Peyer's patch (tissue), 4 donors: ENCODE data around the gene TST. TPM values are rescaled to one million over a fixed set of nuclear protein-coding genes. Genes with fewer than 3 reads are reported as not detected.
A peak's percentile ranks its signal among the peaks of the same experiment; 100 is the strongest.

Experiments used
- DNase-seq, 3 donors: peaks; one replicate each; pipeline ENCODE4 v3.0.0-alpha.2; 2017 to 2019
- H3K27ac ChIP-seq, 4 donors: fragments of 200-600 bp; sonication (generic); one replicate each; pipeline ENCODE4 v1.5.1; 2016 to 2019
- H3K27me3 ChIP-seq, 2 donors: fragments of 200-600 bp; sonication (generic); one replicate each; pipeline ENCODE4 v1.5.1; 2019
- H3K36me3 ChIP-seq, 3 donors: fragments of 200-600 bp; sonication (generic); one replicate each; pipeline ENCODE4 v1.5.1; 2016 to 2019
- H3K4me1 ChIP-seq, 4 donors: fragments of 200-600 bp; sonication (generic); one replicate each; pipeline ENCODE4 v1.5.1; 2016 to 2019
- H3K4me3 ChIP-seq, 4 donors: fragments of 200-600 bp; sonication (generic); 1 replicate in 3 of 4; 2 replicates in 1 of 4; pipeline ENCODE4 v1.5.1; 2016 to 2019; ENCODE audit warnings: mild to moderate bottlenecking in 1 of 4
- H3K9me3 ChIP-seq, 4 donors: fragments of 200-600 bp; sonication (generic); one replicate each; pipeline ENCODE4 v1.5.1; 2016 to 2019; ENCODE audit warnings: mild to moderate bottlenecking in 1 of 4
- POLR2A ChIP-seq, 2 donors: fragments of 450-650 bp; IDR thresholded peaks; one replicate each; pipeline ENCODE4 v1.5.1; 2017; ENCODE audit warnings: antibody characterized with exemption in 2 of 2, mild to moderate bottlenecking in 2 of 2, moderate library complexity in 2 of 2
- total RNA-seq, 4 donors: library from RNA; depleted of rRNA; stranded (reverse); fragments of >200 nt; gene quantifications; one replicate each; pipeline ENCODE4 v1.1.0, GENCODE V29; 2016
- TF ChIP-seq, protein P1 (sequence below), 6 experiments: fragments of 450-650 bp in 4 of 6; fragments of 200-600 bp in 2 of 6; sonication (generic) in 1 of 6; IDR thresholded peaks; one replicate each; pipeline ENCODE4 v1.5.1; 2017 to 2019; ENCODE audit warnings: antibody characterized with exemption in 6 of 6, mild to moderate bottlenecking in 3 of 6, moderate library complexity in 1 of 6

Gene TST
- total RNA-seq, 4 donors from 2014 or later, result 93.3 to 485 (median 249) TPM

DNA sequence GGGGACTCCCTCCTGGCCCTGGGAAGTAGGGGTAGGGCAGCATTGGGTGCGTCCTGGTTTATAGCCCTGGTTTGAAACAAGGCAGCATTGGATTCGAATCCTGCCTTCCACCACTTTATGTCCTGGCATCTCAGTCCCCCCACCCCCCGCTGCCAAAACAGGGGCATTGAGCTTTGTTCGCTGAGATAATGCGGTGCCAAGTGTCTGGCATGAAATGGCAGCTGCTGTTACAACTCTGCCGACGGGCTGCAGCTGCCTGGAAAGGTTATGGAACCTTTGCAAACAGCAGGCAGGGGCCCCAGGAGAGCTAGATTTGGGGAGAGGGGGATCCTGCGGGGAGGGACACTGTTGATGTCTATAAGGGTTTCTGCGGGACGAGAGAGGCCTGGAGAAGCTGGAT lies 1.9 kb downstream of the TST start:
- peak in 1 of 3 donors; percentile 59 for DNase-seq
- TF ChIP-seq, protein P1, sequence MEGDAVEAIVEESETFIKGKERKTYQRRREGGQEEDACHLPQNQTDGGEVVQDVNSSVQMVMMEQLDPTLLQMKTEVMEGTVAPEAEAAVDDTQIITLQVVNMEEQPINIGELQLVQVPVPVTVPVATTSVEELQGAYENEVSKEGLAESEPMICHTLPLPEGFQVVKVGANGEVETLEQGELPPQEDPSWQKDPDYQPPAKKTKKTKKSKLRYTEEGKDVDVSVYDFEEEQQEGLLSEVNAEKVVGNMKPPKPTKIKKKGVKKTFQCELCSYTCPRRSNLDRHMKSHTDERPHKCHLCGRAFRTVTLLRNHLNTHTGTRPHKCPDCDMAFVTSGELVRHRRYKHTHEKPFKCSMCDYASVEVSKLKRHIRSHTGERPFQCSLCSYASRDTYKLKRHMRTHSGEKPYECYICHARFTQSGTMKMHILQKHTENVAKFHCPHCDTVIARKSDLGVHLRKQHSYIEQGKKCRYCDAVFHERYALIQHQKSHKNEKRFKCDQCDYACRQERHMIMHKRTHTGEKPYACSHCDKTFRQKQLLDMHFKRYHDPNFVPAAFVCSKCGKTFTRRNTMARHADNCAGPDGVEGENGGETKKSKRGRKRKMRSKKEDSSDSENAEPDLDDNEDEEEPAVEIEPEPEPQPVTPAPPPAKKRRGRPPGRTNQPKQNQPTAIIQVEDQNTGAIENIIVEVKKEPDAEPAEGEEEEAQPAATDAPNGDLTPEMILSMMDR (IDR thresholded peaks at IDR 0.05), result no peak
- TF ChIP-seq POLR2A (IDR thresholded peaks at IDR 0.05), result no peak
- Histone ChIP-seq H3K9me3 (no peaks in the 10 kb centered on the region), H3K4me3 (peak overlapping the region in 2 of 4 donors; percentile 69 to 98), H3K27me3 (no peaks in the 10 kb centered on the region), H3K27ac (peak overlapping the region in 3 of 4 donors; percentile 94 to 99 (median 95)), H3K36me3 (no peaks in the 10 kb centered on the region), H3K4me1 (peaks cover 3 to 64% (median 12%) of the 10 kb centered on the region in 4 donors)

GRCh38 chr22:37016134-37016910 lies 2.9 kb downstream of the TST start:
- H3K4me3 ChIP-seq, result peak overlapping the region in 2 of 4 donors; percentile 69 to 98
- no peaks in the 10 kb centered on the region for H3K27me3 ChIP-seq
- peak in 2 of 3 donors; percentile 82 to 89 for DNase-seq
- no peaks in the 10 kb centered on the region for H3K36me3 ChIP-seq
- peaks cover 3 to 59% (median 11%) of the 10 kb centered on the region in 4 donors for H3K4me1 ChIP-seq
- H3K27ac ChIP-seq, result peak overlapping the region in 3 of 4 donors; percentile 94 to 99 (median 95)
- H3K9me3 ChIP-seq, result no peaks in the 10 kb centered on the region
- TF ChIP-seq, protein P1 (IDR thresholded peaks at IDR 0.05), result no peak
- peak in 1 of 2 donors; percentile 73 for TF ChIP-seq POLR2A (IDR thresholded peaks at IDR 0.05)

- DNase-seq, result peak in 1 of 3 donors; percentile 61
- peaks cover 3 to 51% (median 9%) of the 10 kb centered on the region in 4 donors for H3K4me1 ChIP-seq
- H3K27ac ChIP-seq, result peak overlapping the region in 3 of 4 donors; percentile 94 to 99 (median 95)
- peak overlapping the region in 1 of 4 donors; percentile 30 for H3K4me3 ChIP-seq
- H3K9me3 ChIP-seq, result no peaks in the 10 kb centered on the region
- no peaks in the 10 kb centered on the region for H3K27me3 ChIP-seq
- TF ChIP-seq, protein P1 (IDR thresholded peaks at IDR 0.05), result peak in 3 of 6 experiments; percentile 23 to 31 (median 27)
- TF ChIP-seq POLR2A (IDR thresholded peaks at IDR 0.05), result no peak
- H3K36me3 ChIP-seq, result no peaks in the 10 kb centered on the region
These were observed 3.7 kb downstream of the TST start for GRCh38 chr22:37015587-37015878.

DNA sequence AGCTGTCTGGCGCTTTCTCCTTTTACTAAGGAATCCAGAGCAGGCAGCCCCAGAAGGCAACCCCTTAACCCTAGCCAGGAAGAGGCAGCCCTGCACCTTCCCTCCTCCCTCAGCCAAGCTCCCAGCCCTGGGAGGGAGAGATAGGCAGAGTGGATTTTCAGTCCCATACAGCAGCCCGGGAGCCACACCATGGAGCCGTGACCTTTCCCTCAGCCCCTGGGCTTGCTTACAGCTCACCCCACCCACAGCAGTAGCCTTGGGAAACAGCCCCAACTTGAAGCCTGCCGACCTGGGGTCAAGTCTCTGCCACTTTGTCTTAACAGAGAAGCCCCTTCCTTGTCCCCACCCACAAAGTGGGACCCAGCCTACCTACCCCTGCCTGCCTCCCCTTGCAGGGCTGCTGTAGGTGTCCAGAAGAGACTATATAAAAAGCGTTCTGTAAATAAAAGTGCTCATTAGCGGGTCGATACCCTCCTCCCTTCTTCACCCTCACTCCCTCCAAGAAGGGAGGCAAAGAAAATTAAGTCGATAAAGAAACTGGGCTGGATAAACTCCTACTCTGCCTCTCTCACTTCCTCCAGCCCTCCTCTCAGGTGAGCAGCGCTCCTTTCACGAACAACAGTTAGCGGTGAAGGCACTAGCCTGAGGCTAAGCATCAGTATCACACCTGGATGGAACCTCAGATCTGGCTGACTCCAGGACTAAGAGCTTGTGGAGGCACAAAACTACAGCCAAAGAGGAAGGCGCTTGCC lies 4.2 kb downstream of the TST start:
- DNase-seq, result peak in 1 of 3 donors; percentile 47
- peak overlapping the region in 1 of 4 donors; percentile 30 for H3K4me3 ChIP-seq
- H3K27ac ChIP-seq, result peak overlapping the region in 3 of 4 donors; percentile 94 to 99 (median 95)
- H3K4me1 ChIP-seq, result peaks cover 3 to 48% (median 9%) of the 10 kb centered on the region in 4 donors
- H3K9me3 ChIP-seq, result no peaks in the 10 kb centered on the region
- TF ChIP-seq, protein P1 (IDR thresholded peaks at IDR 0.05), result no peak
- no peak for TF ChIP-seq POLR2A (IDR thresholded peaks at IDR 0.05)
- H3K36me3 ChIP-seq, result no peaks in the 10 kb centered on the region
- H3K27me3 ChIP-seq, result no peaks in the 10 kb centered on the region

DNA sequence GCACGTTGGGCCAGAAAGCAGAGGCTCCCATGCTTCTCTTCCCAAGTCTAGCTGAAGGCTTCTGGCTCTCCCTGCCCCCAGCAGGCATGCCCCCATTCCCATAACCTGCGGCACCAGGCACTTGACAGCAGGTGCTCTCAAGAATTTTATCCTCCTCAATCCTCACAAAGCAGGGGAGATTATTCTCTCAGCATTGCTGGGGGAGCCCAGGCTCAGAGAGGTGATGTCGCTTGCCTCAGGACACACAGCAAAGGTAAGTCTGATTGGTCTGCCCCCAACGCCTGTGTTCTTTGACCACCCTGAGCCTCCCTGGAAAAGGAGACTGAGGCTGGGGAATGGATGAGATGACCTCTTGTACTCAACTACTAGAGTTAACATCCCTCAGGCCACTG lies 4.8 kb downstream of the TST start:
- H3K27me3 ChIP-seq, result no peaks in the 10 kb centered on the region
- DNase-seq, result no peak
- peak overlapping the region in 1 of 4 donors; percentile 99 for H3K27ac ChIP-seq
- H3K36me3 ChIP-seq, result no peaks in the 10 kb centered on the region
- peaks cover 3 to 48% (median 9%) of the 10 kb centered on the region in 4 donors for H3K4me1 ChIP-seq
- no peak overlapping the region for H3K4me3 ChIP-seq
- no peak for TF ChIP-seq POLR2A (IDR thresholded peaks at IDR 0.05)
- TF ChIP-seq, protein P1 (IDR thresholded peaks at IDR 0.05), result no peak
- no peaks in the 10 kb centered on the region for H3K9me3 ChIP-seq
